AG04450 (cell line): ENCODE results near the gene TBC1D8. TPM values are rescaled to one million over a fixed set of nuclear protein-coding genes. Genes with fewer than 3 reads are reported as not detected.
A peak's percentile ranks its signal among the peaks of the same experiment; 100 is the strongest.

Source experiments
- CTCF ChIA-PET: fragments of 300-600, 350-600 bp; formaldehyde crosslinking; extraction: SDS; loops from one replicate; lab custom pipeline; 2022; ENCODE audit warnings: antibody characterized with exemption, inconsistent platforms; lab: Charles Lee
- POLR2A ChIA-PET: fragments of 350-600 bp; formaldehyde crosslinking; extraction: SDS; loops from one replicate; lab custom pipeline; 2021; ENCODE audit warnings: antibody characterized with exemption, inconsistent platforms; lab: Yijun Ruan, JAX
- DNase-seq: peaks from one replicate; pipeline ENCODE4 v3.0.0-alpha.2; 2011; ENCODE audit warnings: low read depth, low spot score
- H3K27ac ChIP-seq: one replicate; pipeline ENCODE4 v1.5.1; 2012; ENCODE audit warnings: low read depth, low read length, control low read depth
- H3K27me3 ChIP-seq: one replicate; pipeline ENCODE4 v1.6.0; 2012; ENCODE audit warnings: low read length; ENCODE audit not compliant: control insufficient read depth, insufficient read depth
- H3K4me3 ChIP-seq: 2 replicates; pipeline ENCODE4 v1.5.1; 2011; ENCODE audit warnings: mild to moderate bottlenecking, low read depth, low read length, control low read depth
- H3K9me3 ChIP-seq: 2 replicates; pipeline ENCODE4 v1.5.1; 2012; ENCODE audit warnings: low read length; ENCODE audit not compliant: control insufficient read depth, insufficient read depth
- CTCF ChIP-seq: IDR thresholded peaks from 2 replicates; pipeline ENCODE4 v1.5.1; 2011; ENCODE audit warnings: low read depth, low read length, control low read depth, inconsistent platforms
- polyA plus RNA-seq: library from polyadenylated mRNA; depleted of rRNA; stranded (reverse); fragments of >200 nt; gene quantifications from 2 replicates; pipeline ENCODE4 v1.2.3, GENCODE V29; 2011

The TBC1D8 gene
- polyA plus RNA-seq, 1 experiment: 2.5 TPM

GRCh38 chr2:100978582-100979191 is 172.5 kb downstream of the TBC1D8 start:
- no peaks in the 10 kb centered on the region for H3K27me3 ChIP-seq
- peak overlapping the region; percentile 91 for H3K27ac ChIP-seq
- ChIA-PET POLR2A (interaction anchor here (1.2 kb wide), 1 partner anchor 23 kb away, joined by 3 read pairs; the partner anchor contains the start of gene RPL31), CTCF (interaction anchor here (0.6 to 4.9 kb wide), 3 partner anchors 58 to 372 kb away, joined by 3 to 30 read pairs (median 4); no protein-coding TSS in a partner anchor)
- DNase-seq: peak; percentile 51
- no peaks in the 10 kb centered on the region for H3K9me3 ChIP-seq
- peak overlapping the region; percentile 20; the same call in 1 of the 2 replicates for H3K4me3 ChIP-seq
- no peak for TF ChIP-seq CTCF

DNA sequence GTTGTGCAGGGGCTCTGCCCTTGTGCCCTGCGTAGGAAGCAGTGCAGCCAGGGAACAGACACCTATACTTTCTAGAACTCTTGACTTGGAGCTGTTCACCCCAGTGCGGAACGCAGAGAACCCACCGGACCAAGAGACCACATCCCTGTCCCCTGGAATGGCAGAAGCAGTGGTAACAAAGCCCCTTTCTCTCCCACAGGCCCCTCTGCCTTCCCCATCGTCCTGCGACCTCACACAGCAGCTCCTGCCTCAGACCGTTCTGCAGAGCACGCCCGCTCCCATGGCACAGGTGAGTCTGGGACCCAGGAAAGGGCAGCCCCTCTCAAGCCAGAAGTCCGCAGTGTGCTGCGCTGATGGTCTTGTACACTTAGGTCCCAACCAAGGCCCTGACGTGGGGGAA is 173.7 kb downstream of the TBC1D8 start:
- Histone ChIP-seq H3K9me3 (no peaks in the 10 kb centered on the region), H3K27ac (no peak overlapping the region), H3K27me3 (no peaks in the 10 kb centered on the region), H3K4me3 (no peak overlapping the region)
- no peak for DNase-seq
- CTCF ChIA-PET: interaction anchor here (0.6 to 4.9 kb wide), 4 partner anchors 164 to 370 kb away, joined by 3 to 30 read pairs (median 4); no protein-coding TSS in a partner anchor
- TF ChIP-seq CTCF: no peak
- POLR2A ChIA-PET: interaction anchor here (0.7 to 1.3 kb wide), 2 partner anchors 235 to 356 kb away, joined by 4 to 5 read pairs; no protein-coding TSS in a partner anchor

- Histone ChIP-seq H3K4me3 (no peak overlapping the region), H3K27me3 (no peaks in the 10 kb centered on the region), H3K9me3 (no peaks in the 10 kb centered on the region), H3K27ac (peak overlapping the region; percentile 73)
- ChIA-PET POLR2A (interaction anchor here (0.7 to 1.3 kb wide), 2 partner anchors 235 to 356 kb away, joined by 4 to 5 read pairs; no protein-coding TSS in a partner anchor), CTCF (interaction anchor here (0.6 to 4.9 kb wide), 4 partner anchors 164 to 370 kb away, joined by 3 to 30 read pairs (median 4); no protein-coding TSS in a partner anchor)
- DNase-seq: no peak
- TF ChIP-seq CTCF: no peak
Measured at GRCh38 chr2:100976645-100977391, 174.4 kb downstream of the TBC1D8 start.

- no peak for TF ChIP-seq CTCF
- no peak for DNase-seq
- no peak overlapping the region for H3K27ac ChIP-seq
Measured at GRCh38 chr2:100976061-100976460, 175.1 kb downstream of the TBC1D8 start.

More at GRCh38 chr2:100976061-100976460, 175.1 kb downstream of the TBC1D8 start:
- Histone ChIP-seq H3K9me3 (no peaks in the 10 kb centered on the region), H3K27me3 (no peaks in the 10 kb centered on the region), H3K4me3 (no peak overlapping the region)
- CTCF ChIA-PET: interaction anchor here (1.1 kb wide), 1 partner anchor 9 kb away, joined by 3 read pairs; no protein-coding TSS in a partner anchor
- POLR2A ChIA-PET: no interaction called here
